HG03457 (cell line): ENCODE results near the gene CTTNBP2.

Source experiments
- ATAC-seq: cut with Tn5 transposase; IDR thresholded peaks from one replicate; pipeline ENCODE4 v1.9.1; 2021; ENCODE audit warnings: moderate number of reproducible peaks; ENCODE audit not compliant: unreplicated experiment

CTTNBP2 gene

DNA sequence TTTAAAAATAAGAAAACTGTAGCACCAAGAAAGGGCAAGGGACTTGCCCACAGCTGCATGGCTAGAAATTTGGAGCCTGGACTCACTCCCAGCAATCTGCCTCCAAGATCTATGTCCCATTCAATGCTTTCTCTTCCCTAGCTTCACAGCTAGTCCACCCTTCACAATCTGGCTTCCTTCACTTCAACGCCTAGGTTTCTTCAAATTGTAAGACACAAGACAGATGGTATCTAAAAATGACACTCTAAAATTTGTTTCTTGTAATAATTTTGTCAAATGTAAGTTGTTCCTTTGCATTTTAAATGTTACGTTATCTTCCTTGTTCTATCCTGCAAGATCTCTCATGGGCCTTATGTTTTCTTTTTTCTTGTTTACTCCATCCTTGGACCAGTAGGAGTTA lies 48.6 kb downstream of the CTTNBP2 start:
- no peak for ATAC-seq

DNA sequence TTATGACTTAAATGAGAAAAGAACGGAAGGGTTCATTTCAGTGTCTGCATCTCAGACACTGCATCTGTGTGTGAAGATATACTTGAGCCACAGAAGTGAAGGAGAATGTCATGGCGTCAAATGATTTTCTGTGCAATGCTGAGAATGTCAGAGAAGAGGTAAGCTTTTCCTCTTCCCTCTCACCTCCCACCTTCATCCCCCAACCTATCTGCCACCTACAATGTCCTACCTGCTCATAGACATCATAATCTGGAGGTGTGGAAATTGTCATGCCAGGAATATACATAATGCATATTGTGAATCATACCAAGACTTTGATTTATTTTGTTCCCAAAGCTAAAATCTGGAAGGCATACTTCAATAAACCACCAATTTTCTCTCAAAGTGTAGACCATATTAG lies 53.7 kb downstream of the CTTNBP2 start:
- no peak for ATAC-seq

DNA sequence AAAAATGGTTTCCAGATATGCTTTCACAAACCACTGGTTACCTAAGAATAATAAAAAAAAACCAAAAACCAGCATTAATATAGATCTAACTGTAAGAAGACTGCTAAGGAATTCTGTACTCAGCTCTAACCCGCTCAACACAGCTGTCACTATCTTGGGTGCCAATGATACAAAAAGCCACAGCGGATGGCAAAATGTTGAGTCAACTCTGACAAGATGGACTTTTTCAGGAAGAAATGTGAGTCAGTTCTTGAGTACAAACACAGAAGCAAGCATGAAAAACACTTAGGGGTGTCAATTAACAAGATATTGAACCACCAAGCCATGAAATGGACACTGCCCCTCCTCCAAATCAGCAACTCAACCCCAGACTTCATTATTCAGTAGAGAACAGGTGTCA lies 55.0 kb downstream of the CTTNBP2 start:
- no peak for ATAC-seq

DNA sequence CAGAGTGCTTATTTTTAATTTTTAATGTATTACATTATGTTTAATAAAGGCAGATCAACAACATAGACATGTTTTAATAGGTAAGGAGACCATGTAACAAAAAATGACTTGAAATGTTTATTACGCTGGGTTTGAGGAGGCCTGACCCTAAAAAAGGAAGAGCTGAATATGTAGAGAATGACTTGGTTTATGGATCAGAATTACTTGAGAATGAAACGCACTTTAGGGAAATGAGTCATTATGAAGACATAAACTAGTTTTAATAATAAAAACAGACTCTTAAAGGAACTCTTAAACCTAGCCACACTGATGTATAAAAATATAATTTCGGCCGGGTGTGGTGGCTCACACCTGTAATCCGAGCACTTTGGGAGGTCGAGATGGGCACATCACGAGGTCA lies 56.5 kb downstream of the CTTNBP2 start:
- no peak for ATAC-seq

DNA sequence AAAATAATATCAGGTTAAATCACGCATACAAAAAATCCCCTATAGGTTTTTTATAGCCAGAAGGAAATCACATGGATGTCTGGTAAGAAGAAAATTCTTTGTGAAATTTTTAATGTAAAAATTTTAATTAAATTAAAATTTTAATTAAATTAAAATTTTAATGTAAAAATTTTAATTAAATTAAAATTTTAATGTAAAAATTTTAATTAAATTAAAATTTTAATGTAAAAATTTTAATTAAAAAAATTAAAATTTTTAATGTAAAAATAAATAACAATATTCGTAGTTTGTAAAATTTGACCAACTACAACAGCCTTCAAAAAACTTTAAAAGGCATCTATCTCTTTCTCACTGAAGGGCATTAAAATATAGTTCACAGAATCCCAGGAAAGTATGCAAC lies 61.5 kb downstream of the CTTNBP2 start:
- ATAC-seq: no peak

DNA sequence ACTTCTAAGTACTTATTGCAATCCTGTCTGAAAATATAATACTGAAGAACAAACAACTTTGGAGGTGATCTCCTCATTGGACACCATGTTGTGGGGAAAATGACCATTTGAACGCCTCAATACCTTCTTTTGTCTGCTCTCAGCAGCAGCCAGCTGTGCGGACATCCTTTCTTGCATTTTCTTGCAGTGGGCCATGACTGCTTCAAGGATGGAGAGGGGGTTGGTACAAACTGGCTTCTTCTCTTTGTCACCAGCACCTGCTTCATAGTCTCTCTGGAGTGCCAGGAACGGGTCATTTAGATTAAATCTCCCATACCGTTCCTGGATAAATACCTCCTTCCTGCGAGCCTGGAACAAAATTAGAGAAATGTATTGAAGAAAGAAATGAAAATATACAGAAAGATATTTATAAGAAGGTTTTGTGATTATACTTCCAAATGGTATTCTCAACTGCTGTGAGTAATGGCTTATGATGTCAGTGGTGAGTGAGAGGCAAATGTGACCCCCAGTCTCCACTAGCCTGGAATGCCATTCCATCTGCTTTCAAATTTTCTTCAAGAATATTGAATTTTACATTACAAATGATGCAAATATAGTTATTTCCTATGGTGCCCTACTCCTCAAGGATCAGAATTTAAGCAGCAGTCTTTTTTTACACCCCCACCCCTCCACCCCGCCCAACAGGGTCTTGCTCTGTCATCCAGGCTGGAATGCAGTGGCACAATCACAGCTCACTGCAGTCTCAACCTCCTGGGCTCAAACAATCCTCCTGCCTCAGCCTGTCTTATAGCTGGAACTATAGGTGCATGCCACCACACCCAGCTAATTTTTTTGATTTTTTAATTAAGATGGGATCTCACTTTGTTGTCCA lies 62.4 kb downstream of the CTTNBP2 start:
- no peak for ATAC-seq

DNA sequence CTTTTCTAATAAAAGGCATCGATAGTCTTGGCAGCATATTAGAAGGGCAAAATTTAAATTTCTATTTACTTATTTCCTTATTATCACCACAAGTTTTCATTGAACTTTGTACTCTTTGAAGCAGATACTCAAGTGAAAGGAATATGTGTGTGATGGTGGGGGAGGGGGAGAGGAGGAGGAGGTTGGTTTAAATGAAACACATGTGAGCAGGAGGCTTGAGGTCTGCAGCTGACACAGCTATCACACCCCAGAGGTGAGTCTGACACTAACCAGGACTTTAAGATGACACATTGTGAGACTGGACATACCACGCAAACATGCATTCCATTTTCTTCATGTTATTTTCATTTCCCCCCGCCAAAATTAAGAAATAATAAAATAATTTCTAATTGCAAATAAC lies 63.3 kb downstream of the CTTNBP2 start:
- no peak for ATAC-seq

DNA sequence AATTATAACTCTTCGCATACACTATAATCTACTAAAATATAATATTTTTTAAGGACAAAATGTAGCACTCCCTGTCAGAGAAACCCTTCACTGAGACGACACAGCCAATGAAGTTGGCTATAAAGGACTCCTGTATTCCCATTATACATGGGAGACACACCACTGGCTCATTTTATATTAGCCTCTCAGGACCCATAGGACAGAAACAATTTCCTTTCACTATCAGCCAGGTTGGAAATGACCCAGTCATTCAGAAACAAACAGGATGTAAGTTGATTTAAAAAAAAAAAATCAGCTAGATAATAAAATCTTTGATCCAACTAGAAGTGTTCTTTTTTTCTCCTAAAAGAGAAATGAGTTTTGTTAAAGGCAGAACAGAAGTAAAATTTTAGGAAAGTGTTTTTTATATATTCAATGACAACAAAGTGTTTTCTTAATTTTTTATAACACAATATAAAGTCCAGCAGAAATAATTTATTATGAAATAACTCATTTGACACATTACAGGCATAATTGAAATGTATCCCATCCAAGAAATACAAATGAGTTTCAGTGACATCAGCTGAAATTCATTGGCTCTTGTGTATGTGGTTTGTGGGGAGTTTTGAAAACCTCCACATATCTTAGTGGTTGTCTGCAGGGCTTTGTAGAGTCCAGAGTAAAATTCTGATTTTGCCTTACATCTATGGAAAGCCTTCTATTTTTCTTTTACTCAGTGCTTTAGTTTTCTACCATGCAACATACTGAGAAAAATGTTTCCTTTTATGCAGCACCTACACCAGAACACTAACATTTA lies 64.1 kb downstream of the CTTNBP2 start:
- ATAC-seq: no peak

DNA sequence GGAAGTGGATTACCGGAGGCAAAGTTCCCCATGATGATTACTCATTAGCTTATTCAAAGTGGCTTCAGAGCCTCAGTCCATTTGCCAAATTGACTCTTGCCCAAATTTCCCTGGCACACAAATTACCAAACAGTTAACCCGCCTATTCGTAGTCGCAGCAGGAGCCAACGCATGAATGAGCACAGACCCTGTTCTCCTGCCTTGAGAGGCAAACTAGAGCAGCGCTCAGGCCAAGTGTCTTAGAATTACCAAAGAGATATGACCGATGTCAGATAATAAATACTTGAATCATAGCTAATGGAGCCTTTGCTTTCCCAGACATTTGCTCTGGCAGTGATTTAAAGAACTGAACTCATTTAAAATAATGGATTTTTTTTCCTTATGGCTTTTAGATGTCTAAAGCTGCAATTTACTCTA lies 64.9 kb downstream of the CTTNBP2 start:
- no peak for ATAC-seq

DNA sequence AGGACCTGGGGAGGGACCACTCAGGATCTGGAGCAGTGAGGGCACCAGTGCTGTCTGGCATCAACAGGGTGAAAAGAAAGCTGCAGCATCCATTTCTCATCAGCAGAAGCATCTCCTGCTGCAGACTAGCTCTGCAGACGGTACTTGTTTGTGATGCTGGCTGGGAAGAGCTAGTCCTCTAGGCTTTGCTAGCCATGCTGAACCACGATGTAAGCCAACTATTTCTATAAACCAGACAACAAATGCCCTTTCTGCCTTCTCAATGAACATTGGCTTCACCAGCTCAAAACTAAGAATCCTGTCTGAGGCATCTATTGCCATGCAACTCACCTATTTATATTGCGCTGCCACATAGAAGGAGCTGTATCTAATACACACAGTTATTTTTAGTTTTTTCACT lies 65.6 kb downstream of the CTTNBP2 start:
- no peak for ATAC-seq

DNA sequence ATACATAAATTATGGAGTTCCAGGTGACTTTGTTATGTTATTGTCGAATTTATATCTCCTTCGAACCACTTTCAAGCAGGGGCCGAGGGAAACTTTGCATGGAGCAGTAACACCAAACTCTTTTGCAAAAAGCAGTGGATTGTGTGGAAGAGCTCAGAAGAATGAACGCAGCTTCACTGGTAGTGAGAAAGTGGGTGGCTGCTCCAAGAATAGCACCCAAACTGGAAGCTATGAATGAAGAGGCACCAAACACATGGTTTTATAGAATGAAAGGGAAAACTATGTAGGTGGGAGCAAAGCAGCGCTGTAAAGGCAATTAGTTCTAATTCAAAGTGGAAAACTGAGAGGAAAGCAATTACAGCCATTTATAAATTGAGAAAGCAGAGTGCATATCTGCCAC lies 67.2 kb downstream of the CTTNBP2 start:
- no peak for ATAC-seq

DNA sequence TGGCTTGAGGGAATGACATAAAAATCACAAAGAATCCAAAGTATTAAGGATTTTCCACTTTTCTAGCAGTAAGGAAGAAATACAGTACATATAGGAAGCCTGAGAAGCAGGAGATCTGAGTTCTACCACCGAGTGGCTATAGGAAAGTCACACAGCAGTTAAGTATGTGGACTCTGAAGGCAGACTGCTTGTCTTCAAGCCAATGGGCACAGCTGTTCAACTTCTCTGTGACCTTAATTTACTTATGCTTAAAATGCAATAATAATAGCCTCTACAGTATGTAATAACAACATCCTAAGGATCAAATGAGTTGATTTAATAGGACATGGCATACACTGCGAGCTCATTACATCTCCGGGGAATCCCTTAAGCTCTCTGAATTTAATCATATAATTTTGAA lies 68.0 kb downstream of the CTTNBP2 start:
- ATAC-seq: no peak

DNA sequence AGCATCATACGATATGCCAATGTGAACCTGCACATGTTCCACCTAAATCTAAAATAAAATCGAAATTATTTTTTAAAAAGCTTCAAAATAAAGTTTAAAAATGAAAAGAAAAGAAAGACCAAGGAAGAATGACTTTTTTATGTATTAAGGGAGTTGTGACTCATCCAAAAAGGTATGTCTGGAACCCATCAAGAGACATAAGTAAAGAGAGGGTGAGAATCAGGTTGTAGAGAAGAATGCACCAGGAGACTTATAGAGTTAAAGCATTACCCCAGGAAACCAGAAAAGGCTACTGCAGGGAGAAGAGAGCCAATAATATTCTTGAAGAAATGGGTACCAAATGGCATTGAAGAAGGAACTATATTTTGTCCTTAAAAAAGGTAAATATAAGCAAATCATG lies 69.8 kb downstream of the CTTNBP2 start:
- no peak for ATAC-seq

DNA sequence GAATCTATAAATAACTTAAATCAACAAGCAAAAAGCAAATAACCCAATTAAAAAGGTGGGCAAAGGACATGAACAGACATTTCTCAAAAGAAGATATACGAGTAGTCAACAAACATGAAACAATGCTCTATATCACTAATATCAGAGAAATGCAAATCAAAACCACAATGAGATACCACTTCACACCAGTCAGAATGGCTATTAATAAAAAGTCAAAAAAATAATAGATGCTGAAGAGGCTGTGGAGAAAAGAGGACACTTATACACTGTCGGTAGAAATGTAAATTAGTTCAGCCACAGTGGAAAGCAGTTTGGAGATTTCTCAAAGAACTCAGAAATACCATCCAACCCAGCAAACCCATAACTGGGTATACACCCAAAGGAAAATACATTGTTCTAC lies 70.6 kb downstream of the CTTNBP2 start:
- no peak for ATAC-seq

DNA sequence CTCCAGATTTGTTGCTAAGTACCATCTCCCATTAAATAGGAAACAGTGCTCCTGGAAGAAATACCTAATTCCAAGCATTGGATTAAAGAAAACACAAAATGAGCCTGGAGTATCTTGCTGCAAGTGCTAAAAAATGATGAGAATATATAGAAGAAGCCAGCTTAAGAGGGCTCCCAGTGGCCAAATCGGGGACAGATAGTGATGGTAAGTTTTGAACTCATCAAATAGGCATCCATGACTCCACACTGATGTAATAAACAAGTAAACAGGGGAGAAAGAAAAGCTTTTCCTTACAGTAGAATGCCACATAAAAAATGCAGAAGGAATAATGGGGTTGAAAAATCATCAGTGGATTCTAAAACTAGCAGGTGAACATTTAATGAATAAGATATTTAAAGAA lies 72.4 kb downstream of the CTTNBP2 start:
- ATAC-seq: no peak

DNA sequence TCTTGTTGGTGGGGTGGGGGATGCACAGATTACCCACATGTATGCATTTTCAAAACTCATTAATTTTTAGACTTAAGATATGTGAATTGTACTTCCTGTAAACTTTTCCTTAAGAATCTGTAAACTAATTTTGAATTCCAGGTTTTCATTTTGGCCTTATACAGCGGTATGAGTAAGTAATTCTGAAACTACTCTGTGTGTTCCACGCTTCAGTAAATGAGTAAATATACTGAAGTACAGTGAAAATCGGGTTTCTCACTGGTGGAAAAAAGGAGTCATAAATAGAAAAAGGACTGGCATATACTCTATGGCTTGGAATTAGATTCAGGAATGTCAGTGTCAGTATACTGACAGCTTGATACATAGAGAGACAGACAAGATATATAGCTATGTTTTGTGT lies 72.8 kb downstream of the CTTNBP2 start:
- ATAC-seq: no peak

DNA sequence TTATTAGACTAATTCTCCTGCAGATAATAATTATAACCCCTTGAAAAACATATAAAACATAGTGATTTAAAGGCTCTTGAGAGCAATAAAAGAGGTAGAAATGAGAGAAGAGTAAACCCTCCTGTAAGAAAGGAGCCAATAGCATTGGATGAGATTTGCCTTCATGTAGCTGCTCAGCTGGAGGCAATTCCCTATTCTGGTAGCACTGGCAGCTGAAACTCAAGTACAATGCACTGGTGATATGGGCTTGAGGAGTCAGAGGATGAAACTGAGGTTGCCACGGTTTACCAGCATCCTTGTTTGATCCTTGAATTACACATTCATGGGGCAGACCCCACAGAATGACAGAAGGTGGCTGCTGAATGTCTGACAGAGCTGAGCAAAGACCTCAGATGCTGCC lies 76.4 kb downstream of the CTTNBP2 start:
- ATAC-seq: no peak

DNA sequence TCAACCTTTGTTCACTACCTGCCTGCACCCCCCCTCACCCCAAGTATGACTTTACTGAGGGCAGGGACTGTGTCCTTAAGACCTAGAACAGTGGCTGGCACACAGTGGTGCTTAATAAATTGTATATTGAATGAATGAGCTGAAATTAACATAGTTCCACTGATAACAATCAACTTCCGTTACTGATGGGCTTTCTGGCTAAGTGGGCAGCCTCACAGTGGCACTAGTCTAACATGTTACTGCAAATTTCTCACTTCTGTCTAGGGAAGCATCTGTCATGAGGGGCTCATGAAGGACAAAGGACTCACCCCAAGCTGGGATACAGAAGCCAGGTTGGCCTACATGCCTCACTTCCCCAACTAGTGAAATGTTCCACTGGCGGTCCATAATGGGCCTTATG lies 79.3 kb downstream of the CTTNBP2 start:
- ATAC-seq: no peak

DNA sequence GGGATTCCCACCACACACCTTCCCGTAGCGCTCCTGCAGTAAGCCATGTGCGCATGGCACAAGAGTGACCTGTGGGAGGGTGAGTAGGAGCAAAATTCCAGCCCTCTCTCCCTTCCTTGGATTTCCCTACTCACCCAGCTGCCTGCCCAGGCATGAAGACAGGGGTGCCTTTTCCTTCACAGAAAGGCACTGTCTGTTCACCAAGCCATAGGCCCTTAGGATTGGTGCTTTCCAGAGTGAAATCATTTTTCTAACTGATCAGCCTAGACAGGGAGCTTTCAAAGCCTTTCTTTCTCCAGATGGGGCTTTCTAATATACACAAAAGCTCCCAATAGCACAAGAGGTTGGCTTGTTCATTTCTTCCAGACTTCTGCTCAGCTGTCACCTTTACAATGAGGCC lies 79.7 kb downstream of the CTTNBP2 start:
- no peak for ATAC-seq

DNA sequence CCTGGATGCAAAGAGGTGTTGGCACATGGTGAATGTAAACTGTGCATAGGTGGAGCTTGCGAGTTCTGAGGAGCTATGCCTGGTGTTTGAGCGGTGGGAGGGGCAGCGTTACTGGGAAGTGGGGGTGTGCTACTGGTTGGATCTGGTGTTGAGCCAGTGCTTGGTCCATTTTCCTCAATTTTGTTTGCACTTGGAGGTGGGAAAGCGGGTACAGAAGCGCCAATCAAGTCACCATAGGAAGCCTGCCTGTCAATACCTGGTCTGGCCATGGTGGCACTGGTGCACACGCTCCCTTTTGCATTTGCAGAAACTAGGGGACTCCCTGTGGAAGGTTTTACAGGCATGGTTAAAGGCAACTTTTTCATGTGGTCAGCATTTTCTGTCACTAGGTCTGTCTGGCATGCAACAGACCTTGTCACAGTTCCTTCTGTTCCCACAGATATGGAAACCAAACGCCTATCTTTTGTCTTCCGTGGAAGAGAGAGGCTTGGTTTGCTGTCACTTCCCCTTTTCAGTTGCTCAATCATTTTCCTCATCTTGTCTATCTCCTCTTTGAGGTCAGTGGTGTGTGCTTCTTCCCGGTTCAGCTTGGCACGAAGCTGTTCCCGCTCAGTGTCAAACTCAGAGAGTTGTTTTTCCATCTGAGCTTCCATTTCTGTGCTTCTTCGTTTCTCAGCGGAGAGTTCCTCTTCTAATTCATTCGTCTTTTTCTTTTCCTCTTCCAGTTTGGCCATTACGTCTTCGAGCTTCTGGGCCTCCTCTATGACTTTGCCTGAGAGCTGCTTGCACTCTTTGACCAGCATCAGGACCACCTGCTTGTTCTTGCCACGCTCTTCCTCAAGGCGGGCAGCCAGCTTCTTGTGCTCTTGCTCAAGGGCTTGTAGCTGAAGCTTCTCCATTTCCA lies 81.1 kb downstream of the CTTNBP2 start:
- ATAC-seq: peak; percentile 81

DNA sequence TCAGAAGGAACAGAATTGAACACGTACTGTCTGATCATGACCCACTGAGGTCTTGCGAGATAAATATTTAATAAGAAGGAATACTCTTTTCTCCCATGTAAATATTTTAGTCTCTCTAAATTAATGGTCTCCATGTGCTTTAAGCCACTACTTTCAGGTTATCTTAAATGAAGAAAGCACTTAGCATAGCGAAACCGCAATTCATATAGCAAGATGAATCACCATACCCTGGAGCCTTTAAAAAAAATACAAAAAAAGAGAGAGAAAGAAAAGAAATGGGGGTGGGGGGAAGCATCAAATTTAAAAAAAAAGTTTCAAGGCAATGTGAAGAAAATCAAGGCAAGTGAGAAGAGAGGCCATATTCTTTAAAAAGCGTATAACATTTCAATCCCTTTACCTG lies 82.5 kb downstream of the CTTNBP2 start:
- no peak for ATAC-seq
